Suprapubic skin (tissue), 4 donors: ENCODE results near the gene NFATC2. TPM values are rescaled to one million over a fixed set of nuclear protein-coding genes. Genes with fewer than 3 reads are reported as not detected.

Source experiments
- DNase-seq, 2 donors: peaks; one replicate each; pipeline ENCODE4 v3.0.0-alpha.2; 2019; ENCODE audit warnings: low spot score in 2 of 2
- H3K27ac ChIP-seq: fragments of 200-600 bp; sonication (generic); one replicate; pipeline ENCODE4 v1.5.1; 2019
- H3K27me3 ChIP-seq: fragments of 200-600 bp; sonication (generic); one replicate; pipeline ENCODE4 v1.5.1; 2019
- H3K36me3 ChIP-seq: fragments of 200-600 bp; sonication (generic); one replicate; pipeline ENCODE4 v1.5.1; 2019
- H3K4me1 ChIP-seq: fragments of 200-600 bp; sonication (generic); one replicate; pipeline ENCODE4 v1.5.1; 2019
- H3K4me3 ChIP-seq: fragments of 200-600 bp; sonication (generic); one replicate; pipeline ENCODE4 v1.5.1; 2019; ENCODE audit warnings: mild to moderate bottlenecking
- H3K9me3 ChIP-seq: fragments of 200-600 bp; sonication (generic); one replicate; pipeline ENCODE4 v1.5.1; 2019
- EP300 ChIP-seq: sonication (generic); formaldehyde crosslinking; IDR thresholded peaks from one replicate; pipeline ENCODE4 v1.6.1; 2017; ENCODE audit warnings: antibody characterized with exemption
- POLR2A ChIP-seq, 2 donors: fragments of 450-650 bp; IDR thresholded peaks; one replicate each; pipeline ENCODE4 v1.6.1; 2017; ENCODE audit warnings: antibody characterized with exemption in 2 of 2, mild to moderate bottlenecking in 2 of 2, moderate library complexity in 2 of 2
- POLR2AphosphoS5 ChIP-seq, 3 donors: sonication (generic); formaldehyde crosslinking; IDR thresholded peaks; one replicate each; pipeline ENCODE4 v1.6.1; 2017; ENCODE audit warnings: antibody characterized with exemption in 3 of 3
- WGBS: methylation state at CpG from one replicate; pipeline ENCODE4 v1.1.5; 2018; 5-methylcytosine and 5-hydroxymethylcytosine counted together
- total RNA-seq, 4 donors: library from RNA; depleted of rRNA; stranded (reverse); fragments of >200 nt; gene quantifications; one replicate each; pipeline ENCODE4 v1.1.0, GENCODE V29; 2016
- TF ChIP-seq, protein P1 (sequence below), 2 donors: fragments of 200-600 bp in 1 of 2; fragments of 450-650 bp in 1 of 2; sonication (generic) in 1 of 2; IDR thresholded peaks; one replicate each; pipeline ENCODE4 v1.5.1; 2016 to 2019; ENCODE audit warnings: antibody characterized with exemption in 2 of 2, mild to moderate bottlenecking in 1 of 2, moderate library complexity in 1 of 2

Gene NFATC2
- total RNA-seq, 4 donors from 2014 or later = 5.4 to 15.7 (median 8.4) TPM

DNA sequence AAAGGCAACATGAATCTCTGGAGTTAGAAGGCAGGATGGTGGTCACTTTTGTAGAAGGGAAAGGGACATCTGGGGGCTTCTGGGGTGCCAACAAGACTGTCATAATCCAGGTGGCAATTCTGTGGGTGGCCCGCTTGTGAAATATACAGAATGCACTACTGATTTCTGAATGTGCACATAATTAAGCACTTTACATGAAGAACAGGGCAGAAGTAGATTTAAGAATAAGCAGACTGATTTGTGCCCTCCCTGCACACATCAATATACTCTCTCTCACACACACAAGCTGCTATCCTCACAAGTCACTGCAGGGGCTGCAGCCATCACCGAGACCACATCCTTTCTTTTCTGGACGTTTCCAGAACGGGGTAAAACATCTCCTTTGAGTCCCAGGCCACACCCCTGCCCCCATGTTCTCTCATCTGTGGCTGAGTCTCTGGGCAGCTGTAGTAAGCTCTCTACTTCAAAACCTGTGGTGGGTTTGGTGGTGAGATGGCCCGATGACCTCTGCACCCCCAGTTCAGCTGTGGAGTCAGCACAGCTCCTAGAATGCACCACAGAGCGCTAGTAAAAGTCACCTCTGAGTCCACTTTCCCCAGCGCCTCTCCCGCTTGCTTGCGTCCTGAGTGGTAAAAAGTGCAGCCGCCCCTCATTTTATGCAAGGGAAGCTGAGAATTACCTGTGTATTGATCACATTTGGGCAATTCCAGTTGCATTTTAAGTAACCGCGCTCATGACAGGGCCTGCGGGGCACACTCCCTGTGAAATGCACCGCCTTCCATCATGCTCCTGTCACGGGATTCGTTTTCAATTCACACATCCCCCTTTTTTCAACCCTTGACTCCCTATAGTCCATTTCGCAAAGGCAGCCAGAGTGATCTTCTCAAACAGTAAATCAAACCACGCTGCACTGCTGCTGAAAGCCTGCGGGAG lies 115.5 kb downstream of the NFATC2 start:
- Histone ChIP-seq H3K4me3 (no peak overlapping the region), H3K27me3 (no peaks in the 10 kb centered on the region), H3K4me1 (no peaks in the 10 kb centered on the region), H3K9me3 (no peaks in the 10 kb centered on the region), H3K27ac (no peak overlapping the region), H3K36me3 (peaks cover 2% of the 10 kb centered on the region)
- TF ChIP-seq EP300 = no peak
- TF ChIP-seq POLR2A (IDR thresholded peaks at IDR 0.05) = no peak
- no peak for TF ChIP-seq POLR2AphosphoS5 (IDR thresholded peaks at IDR 0.05)
- TF ChIP-seq, protein P1, sequence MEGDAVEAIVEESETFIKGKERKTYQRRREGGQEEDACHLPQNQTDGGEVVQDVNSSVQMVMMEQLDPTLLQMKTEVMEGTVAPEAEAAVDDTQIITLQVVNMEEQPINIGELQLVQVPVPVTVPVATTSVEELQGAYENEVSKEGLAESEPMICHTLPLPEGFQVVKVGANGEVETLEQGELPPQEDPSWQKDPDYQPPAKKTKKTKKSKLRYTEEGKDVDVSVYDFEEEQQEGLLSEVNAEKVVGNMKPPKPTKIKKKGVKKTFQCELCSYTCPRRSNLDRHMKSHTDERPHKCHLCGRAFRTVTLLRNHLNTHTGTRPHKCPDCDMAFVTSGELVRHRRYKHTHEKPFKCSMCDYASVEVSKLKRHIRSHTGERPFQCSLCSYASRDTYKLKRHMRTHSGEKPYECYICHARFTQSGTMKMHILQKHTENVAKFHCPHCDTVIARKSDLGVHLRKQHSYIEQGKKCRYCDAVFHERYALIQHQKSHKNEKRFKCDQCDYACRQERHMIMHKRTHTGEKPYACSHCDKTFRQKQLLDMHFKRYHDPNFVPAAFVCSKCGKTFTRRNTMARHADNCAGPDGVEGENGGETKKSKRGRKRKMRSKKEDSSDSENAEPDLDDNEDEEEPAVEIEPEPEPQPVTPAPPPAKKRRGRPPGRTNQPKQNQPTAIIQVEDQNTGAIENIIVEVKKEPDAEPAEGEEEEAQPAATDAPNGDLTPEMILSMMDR (IDR thresholded peaks at IDR 0.05) = no peak
- WGBS = 92% methylated on average over 19 of the region's 19 CpGs
- DNase-seq = no peak

DNA sequence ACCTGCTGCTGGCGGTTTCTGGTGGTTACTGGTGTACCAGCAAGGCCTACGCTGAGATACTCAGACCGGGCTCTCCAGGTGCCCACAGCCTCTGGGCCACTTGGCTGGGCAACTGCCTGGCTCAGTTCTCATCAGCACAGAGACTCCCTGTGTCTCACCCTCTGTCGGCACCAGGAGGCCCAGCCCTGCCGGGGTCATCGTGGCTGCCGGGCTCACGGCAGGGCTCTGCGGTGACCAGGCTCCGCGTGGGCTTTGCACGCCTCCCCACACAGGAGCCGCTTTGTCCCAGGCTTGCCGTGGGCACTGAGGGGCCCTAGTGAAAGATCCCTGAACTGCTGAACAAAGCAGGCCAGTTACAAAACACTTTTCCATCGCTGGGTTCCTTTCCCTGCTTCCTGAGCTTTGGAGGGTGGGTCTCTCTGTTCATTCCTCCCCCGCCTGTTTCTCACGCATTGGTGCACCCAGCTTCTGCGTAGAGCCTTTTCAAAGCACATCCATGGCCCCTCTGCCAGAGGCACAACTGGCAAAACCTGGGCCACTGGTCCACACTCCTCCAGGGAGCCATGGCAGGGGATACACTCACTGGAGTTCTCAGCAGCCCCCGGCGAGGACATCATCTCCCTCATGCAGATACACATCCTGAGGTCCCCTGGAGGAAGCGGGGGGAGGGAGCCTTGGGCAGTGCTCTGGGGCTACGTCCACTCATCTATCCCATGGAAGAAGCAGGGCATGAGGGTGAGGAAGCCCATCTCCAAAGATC lies 117.0 kb downstream of the NFATC2 start:
- 87% methylated on average over 14 of the region's 22 CpGs for WGBS
- Histone ChIP-seq H3K4me3 (no peak overlapping the region), H3K27ac (no peak overlapping the region), H3K4me1 (no peaks in the 10 kb centered on the region), H3K9me3 (no peaks in the 10 kb centered on the region), H3K36me3 (no peaks in the 10 kb centered on the region), H3K27me3 (no peaks in the 10 kb centered on the region)
- no peak for TF ChIP-seq POLR2AphosphoS5 (IDR thresholded peaks at IDR 0.05)
- no peak for TF ChIP-seq EP300
- TF ChIP-seq POLR2A (IDR thresholded peaks at IDR 0.05) = no peak
- TF ChIP-seq, protein P1 (IDR thresholded peaks at IDR 0.05) = no peak
- DNase-seq = no peak

DNA sequence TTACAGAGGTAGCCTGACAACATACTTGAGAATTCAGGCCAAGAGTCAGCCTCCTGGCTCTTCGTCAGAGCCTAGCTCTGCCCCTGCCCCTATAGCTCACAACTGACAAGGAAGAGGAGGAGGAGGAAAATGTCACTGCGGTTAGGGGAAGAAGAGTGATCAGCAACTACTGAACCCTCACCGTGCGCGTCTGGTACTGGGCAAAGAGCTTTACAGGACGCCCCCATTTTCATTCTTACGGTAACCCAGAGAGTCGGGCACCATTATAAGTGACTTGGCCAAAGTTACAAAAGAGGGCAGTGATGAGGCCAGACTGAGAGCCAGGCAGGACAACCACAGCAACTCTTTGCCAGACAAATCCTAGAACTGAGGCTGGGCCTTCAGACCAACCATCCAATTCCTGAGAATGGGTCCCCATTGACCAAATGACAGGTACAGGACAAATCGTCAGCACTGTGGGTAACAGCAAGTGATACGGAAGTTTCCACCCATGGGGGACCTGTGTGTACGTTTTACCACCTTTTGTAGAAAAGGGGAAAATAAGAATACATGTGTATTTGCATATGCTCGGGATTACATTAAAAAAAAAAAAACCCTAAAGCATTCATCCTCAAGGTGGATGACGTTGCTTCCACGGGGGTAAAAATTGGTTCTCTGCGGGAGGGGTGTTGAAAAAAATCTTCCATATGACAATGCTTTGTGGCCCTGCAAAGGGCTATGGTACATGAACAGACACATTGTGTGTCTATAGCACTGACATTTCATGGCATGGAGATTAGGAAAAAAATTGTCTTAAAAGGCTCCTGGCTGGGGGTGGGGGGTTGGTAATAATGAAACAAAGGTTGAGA lies 118.0 kb downstream of the NFATC2 start:
- no peak overlapping the region for H3K4me3 ChIP-seq
- H3K4me1 ChIP-seq = no peaks in the 10 kb centered on the region
- no peaks in the 10 kb centered on the region for H3K36me3 ChIP-seq
- no peak for DNase-seq
- TF ChIP-seq EP300 (no peak), POLR2AphosphoS5 (IDR thresholded peaks at IDR 0.05) (no peak), POLR2A (IDR thresholded peaks at IDR 0.05) (no peak)
- TF ChIP-seq, protein P1 (IDR thresholded peaks at IDR 0.05) = no peak
- no peaks in the 10 kb centered on the region for H3K9me3 ChIP-seq
- H3K27me3 ChIP-seq = no peaks in the 10 kb centered on the region
- WGBS = 81% methylated on average over 15 of the region's 15 CpGs
- no peak overlapping the region for H3K27ac ChIP-seq

DNA sequence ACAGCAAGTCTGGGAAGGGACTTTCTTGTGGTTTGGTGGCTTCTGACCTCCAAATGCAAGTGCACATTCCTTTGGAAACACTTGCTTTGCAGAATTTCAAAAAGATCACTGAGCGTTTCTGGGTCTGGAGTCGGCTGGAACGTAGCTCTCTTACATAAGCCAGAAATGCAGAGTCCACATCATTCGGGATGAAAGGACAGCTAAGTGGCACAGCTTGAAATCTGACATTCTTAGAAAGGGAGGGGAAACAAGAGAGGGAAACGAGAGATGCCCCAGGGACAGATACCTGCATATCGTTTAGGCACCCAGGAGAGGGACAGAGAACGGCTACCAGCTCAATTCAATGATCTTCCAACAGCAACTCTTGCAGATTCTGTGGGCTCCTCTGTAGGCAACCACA lies 118.7 kb downstream of the NFATC2 start:
- TF ChIP-seq, protein P1 (IDR thresholded peaks at IDR 0.05) = no peak
- TF ChIP-seq EP300 (no peak), POLR2A (IDR thresholded peaks at IDR 0.05) (no peak), POLR2AphosphoS5 (IDR thresholded peaks at IDR 0.05) (no peak)
- H3K9me3 ChIP-seq = no peaks in the 10 kb centered on the region
- DNase-seq = no peak
- no peak overlapping the region for H3K4me3 ChIP-seq
- H3K27me3 ChIP-seq = no peaks in the 10 kb centered on the region
- H3K4me1 ChIP-seq = no peaks in the 10 kb centered on the region
- 86% methylated on average over 7 of the region's 7 CpGs for WGBS
- H3K27ac ChIP-seq = no peak overlapping the region
- H3K36me3 ChIP-seq = no peaks in the 10 kb centered on the region
